Activated gamma-delta T cell treated with Interleukin-2 at 50 U/mL for 16 hours (primary cell): ENCODE measurements around the gene SRXN1.
"Not testable (repeated sequence)": the region's sequence is repeated elsewhere in the genome, so short reads cannot be mapped to it uniquely, and the experiment has no call there.

Source experiments
- DNase-seq: peaks from one replicate; pipeline ENCODE4 v3.0.0-alpha.2; 2020

Gene SRXN1

DNA sequence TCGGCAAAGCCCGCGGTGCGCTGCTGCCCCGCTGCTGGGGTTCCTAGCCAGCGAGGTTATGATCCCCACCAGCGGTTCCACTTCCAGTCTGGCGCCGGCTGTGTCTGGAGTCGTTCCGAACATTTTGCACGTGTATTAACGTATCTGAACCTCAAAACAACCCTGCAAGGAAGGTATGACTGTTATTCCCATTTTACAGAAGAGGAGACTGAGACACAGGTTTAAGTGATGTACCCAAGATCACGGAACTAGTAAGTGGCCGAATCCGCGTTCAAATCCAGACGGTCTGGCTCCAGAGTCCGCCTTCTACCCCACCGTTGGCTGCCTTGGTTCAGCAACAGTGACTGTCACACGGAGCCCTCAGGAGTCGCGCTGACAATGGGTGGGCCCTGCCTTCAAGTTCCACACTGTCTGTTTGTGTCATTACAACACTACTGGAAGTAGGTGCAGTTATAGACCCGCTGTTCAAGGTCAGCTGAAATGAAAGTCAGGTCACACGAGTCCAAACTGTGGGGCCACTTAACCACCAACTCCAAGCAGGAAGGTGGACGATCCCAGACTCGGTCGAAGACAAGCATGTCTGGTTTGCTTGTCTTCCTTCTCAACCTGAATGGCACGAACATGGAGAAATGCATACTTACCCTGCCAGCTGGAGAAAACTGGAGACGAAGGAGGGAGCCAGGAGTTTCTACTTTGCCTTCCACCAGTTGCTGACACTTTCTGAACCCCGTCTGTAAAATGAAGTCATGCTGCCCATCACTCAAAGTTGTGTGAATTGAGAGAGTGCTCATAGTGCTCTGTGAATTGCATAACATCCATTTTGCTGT is 803 bp upstream of the SRXN1 start:
- no peak for DNase-seq

DNA sequence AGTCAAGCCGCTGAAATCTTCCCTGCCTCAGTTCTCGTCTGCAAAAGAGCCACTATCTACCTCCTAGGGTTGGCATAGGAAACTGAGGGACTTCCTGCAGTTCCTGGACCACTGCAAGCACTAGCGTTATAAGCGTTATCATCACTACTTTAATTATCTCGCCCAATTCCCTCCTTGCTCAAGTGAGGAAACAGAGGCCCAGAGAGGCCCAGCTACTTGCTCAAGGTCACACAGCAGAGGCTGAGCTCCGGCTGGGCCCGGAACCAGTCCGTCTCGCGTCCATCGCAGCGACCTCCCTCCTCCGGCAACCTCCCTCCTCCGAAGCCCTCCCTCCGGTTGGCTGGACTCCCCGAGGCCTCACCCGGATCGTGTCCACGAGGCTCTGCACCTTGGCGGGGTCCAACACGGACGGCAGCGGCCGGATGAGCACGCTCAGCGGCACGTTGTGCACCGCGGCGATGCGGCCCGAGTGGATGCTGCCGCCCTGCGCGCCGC is 338 bp downstream of the SRXN1 start:
- DNase-seq, result no peak

DNA sequence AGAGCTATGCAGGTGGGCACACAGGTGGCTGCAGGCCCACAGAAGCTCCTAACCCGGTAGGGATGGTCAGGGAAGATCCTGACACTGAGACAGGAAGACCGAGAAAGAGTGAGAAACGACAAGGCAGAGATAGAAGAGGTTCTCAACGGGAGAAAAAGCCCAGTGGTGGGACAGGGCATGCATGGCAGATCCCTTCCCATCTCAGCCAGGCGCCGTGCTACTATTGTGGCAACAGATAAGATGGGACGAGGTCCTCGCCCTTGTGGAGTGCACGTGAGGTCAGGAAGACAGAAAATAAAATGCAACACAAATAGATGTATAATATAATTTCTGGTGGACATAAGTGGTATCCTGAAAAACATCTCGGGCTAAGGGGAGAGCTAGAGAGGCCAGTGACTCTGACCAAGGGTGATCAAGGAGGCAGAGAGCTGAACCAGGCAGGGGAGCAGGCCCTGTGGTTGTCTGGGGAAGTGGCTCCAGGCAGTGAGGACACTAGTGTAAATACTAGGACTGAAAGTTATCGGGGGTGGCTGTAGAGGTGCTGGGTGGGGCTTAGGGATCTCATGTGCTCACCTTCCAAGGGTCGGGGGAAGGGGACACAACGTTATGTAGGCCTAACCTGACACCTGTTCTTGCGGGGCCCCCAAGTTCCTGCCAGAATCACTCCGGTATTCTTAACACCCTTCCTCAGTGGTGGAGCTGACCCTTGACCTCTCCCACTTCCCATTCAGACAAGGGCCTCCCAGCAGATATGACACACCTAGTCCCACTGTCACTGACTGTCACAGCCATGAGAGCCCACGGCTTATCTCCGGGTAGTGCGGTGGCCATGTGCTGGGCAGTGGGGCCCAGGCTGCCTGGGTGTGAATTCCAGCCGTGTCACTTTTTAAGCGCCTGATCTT is 1.0 kb downstream of the SRXN1 start:
- DNase-seq, result no peak

DNA sequence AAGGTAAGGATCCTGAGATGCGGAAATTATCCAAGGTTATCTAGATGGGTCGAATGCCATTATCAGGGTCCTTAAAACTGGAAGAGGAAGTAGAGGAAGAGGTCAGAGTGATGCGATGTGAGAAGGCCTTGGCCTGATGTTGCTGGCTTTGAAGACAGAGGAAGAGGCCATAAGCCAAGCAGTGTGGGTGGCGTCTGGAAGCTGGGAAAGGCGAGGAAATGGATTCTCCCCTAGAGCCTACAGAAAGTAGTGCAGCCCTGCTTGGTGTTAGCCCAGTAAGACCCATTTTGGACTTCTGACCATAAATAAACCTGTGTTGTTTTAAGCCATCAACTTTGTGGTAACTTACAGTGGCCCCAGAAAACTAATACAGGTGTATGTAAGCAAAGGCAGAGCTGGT is 2.0 kb downstream of the SRXN1 start:
- DNase-seq, result no peak

DNA sequence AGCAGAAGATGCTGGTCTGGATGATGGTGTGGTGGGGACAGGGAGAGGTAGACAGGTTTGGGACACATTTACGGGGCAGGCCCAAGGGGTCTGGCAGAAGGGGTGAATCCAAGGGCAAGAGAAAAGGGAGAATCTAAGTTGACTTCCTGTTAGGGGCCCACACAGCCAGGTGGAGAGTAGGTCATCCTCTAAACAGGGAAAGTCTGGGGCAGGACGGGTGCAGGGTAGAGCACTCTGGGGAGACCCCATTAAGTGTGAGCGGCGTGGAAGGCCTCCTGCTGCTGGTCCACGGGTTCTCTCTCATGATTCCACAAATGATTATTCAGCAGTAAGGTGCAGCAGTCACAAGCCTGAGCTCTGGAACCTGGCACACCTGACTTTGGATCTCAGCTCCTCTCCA is 2.7 kb downstream of the SRXN1 start:
- no peak for DNase-seq

DNA sequence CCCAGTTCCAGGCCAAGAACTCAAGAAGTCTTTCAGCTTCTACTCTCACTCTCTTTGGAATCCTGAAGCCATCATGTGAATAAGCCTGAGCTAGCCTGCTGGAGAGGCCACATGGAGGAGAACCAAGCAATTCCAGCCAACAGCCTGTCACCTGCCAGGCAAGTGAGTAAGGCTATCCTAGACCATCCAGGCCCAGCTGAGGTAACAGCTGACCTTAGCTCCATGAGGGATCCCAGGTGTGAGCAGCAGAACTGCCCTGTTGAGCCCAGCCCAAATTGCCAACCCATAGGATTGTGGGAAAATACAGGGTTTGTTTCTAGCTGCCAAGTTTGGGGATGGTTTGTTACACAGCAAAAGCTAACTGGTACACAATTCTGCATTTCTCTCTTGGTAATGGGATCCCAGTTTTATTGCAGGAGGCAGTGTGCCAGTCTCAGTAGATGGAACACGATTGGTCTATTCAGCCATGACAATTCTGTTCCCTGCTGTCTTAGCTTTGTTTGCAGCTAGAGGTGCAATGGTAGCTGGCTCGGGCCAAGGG is 5.5 kb downstream of the SRXN1 start:
- DNase-seq, result no peak

DNA sequence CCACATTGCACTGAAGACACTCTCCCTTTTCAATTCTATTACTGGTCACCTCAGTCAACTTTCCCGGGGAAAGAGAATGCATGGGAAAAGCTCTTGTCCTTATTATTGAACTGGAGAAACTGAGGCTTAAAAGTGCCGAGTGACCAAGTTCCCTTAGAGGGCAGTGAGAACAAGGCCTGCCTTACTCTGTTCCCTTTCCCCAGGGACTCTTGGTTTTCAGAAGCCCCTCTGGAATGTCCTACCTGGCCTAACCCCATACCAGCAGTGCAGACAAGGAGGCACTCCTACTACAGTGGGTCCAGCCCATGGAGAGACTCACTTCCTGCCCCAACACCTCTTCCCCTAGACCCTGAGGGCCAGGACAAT is 6.1 kb downstream of the SRXN1 start:
- no peak for DNase-seq

DNA sequence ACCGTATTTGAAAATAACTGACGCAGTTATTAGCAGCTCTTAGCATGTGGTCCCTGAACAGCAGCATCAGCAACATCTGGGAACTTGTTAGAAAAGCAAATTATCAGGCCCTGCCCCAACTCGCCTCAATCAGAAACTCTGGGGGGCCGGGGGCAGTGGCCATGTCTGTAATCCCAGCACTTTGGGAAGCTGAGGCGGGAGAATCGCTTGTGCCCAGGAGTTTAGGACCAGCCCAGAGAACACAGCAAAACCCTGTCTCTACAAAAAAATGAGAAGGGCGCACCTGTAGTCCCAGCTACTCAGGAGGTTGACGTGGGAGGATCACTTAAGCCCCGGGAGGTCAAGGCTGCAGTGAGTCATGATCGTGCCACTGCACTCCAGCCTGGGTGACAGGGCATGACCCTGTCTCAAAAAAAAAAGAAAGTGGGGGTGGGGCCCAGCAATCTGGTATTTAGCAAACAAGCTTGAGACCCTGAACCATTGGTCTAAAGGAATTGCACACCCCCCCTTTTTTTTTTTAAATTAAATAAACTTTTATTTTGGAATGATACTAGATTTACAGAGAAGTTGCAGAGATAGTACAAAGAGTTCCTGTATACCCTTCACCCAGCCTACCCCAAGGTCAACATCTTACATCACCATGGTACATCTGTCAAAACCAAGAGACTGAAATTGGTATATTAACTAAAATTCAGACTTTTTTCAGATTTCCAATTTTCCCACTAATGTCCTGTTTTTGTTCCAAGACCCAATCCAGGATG is 6.7 kb downstream of the SRXN1 start:
- no peak for DNase-seq

DNA sequence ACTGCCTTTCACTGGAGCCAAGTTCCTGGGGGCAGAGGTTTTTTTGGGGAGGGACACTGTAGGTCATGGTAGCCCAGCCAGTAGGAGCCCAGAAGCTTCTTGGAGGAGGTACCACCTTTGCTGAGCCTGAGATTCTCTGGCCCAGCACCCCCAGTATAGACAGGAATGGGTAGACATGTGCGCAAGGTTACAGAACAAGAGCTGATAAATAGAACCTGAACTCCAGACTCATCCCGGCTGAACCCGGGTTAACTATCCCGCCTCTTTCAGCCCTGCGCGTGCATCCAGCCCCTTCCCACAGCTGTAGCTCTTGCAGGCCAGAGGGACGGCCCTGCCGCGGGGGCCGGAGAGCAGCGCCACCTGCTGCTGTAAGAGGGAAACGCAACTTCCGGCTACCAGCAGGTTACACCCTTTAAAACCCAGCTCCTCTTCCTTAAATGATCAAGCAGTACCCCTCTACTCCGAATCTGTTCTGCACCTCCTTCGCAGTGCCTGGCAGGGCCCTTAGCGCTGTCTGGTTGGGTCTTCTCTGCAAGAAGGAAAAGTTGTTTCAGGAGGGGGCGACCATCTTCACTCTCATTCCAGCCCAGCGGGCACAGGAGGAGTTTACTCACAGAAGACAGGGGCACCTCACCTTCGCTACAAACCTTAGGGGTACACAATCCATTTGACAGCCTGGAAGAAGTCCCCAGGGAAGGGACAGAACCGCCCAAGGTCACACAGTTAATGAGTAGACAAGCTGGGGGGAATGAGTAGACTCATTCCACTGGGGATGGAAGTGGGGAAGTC is 7.5 kb downstream of the SRXN1 start:
- DNase-seq, result peak; percentile 58

DNA sequence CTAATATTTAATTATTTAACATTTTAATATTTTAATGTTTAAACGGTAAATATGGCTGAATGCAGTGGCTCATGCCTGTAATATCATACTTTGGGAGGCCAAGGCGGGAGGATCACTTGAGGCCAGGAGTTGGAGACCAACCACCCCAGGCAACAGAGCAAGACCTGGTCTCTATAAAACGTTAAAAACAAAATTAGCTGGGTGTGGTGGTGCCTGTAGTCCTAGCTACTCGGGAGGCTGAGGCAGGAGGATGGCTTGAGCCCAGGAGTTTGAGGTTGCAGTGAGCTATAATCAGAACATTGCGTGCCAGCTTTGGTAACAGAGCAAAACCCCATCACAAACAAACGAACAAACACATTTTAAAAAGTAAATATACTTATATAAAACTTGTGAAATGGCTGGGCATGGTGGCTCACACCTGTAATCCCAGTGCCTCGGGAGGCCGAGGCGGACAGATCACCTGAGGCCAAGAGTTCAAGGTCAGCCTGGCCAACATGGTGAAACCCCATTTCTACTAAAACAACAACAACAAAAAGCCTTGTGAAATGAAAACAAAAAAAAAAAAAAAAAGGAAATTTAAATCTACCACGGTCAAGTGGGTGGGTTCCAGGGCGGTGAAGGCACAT is 8.2 kb downstream of the SRXN1 start:
- no peak for DNase-seq

DNA sequence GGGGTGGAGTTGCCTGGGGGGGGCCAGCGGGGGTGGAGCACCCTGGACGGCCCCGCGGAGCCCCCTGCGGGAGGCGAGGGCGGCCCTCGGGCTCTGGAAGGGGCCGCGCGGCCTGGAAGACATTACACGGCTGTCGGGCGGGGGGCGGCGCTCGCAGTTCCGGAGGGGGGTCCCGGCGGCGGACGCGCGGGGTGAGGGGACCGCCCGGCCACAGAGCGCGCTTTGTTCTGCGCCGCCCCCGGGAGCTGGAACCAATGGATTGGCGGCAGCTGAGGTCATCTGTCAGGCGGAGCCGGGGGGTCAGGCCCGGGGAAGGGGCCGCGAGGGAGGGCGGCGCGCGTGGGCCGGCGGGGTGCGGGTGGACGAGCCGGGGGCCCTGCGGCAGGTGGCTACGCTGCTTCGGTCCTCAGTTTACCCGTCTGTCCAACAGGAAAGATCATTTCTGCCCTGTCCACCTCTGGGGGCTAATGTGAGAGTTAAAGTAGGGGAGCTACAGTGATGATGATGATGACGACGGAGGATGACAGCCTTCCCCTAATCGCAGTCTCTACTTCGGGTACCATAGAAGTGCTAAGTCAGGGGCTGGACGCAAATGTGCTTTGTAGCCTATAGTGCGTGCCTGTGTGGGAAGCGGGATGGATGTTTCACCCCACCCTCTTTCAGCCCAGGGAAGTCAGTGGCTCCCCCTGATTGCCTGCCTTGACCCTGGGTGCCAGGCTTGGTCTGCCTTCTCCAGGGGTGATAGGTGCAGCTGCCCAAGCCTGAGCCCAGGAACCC is 10.4 kb downstream of the SRXN1 start:
- DNase-seq, result no peak

DNA sequence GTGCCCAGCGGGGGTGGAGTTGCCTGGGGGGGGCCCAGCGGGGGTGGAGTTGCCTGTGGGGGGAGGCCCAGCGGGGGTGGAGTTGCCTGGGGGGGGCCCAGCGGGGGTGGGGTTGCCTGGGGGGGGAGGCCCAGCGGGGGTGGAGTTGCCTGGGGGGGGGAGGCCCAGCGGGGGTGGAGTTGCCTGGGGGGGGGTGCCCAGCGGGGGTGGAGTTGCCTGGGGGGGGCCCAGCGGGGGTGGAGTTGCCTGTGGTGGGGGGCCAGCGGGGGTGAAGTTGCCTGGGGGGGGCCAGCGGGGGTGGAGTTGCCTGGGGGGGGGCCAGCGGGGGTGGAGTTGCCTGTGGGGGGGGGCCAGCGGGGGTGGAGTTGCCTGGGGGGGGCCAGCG is 11.0 kb downstream of the SRXN1 start:
- not testable (repeated sequence) for DNase-seq

DNA sequence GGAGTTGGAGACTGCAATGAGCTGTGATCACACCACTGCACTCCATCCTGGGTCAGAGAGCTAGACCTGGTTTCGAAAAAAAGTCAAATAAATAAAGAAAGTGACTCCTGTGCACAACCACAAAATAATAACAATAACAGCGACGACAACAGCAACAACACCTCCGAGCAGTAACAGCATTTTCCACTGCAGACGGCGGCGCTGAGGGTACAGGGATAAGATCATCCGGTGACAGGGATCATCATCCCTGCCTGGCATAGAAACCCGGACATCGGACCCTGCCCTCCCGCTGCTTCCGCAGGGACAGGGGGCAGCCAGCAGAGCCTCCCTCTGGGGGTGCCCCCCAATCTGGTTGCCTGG is 11.5 kb downstream of the SRXN1 start:
- DNase-seq, result no peak

DNA sequence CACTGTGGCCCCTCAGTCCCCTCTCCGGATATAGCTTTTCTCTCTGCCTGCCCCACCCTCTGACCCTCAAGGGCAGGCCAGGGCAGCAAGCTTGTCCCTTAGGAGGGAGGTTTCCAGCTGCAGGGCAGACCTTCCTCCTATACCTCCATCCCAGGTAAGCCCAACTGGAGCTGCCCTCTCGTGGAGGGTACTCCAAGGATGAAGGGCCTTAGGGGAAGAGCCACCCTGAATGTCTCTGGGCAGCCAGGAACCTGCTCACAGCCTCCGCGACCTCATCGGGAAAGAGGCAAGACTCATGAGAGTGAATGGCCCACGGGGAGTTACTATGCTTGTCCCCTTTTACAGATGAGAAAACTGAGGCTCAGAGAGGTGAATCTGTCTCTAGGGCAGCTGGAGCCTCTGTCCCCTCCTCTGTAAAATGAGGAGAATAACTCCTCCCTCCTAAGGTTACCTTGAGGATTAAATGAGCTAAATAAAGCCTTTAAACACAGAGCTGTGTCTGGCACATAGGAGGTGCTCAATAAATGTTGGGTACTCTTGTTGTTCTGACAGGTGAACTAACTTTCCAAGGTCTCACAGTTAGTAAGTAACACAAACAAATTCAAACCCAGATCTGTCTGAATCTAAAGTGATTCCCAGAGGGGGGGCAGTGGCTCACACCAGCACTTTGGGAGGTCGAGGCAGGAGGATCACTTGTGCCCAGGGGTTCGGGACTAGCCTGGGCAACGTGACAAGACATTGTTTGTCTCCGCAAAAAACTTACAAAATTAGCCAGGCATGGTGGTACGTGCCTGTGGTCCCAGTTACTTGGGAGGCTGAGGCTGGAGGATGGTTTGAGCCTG is 12.1 kb downstream of the SRXN1 start:
- no peak for DNase-seq

DNA sequence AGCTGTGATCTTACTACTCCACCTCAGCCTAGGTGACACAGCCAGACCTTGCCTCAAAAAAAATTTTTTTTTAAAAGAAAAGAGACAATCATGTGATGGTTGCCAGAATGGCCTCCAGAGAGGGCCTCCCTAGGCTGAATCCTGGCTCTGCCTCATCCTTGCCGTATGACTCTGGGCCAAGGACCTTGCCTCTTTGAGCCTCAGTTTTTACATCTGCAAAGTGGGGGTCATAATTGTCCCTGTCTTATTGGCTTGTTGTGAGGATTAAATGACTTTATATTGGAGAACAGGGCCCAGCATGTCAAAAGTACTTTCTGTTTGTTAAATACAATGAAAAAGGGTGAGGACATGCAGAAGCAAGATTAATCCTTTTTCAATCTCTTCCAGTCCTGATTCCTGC is 14.4 kb downstream of the SRXN1 start:
- DNase-seq, result no peak

DNA sequence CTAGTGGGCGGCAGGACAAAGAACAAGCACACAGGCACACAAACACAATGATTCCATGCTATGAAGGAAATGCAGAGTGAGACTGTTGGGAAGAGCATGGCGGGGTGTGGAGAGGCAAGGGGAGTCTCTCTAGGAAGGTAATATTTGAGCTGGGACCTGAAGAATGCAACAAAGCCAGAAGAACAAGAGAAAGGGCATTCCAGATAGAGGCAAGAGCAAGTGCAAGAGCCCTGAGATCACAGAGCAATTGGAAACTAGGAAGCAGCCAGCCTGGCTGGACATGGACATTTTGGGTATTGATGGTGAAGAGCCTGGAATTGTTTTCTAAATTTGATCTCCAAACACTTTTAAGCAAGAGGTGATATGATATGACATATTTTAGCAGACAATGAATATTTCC is 15.4 kb downstream of the SRXN1 start:
- no peak for DNase-seq

DNA sequence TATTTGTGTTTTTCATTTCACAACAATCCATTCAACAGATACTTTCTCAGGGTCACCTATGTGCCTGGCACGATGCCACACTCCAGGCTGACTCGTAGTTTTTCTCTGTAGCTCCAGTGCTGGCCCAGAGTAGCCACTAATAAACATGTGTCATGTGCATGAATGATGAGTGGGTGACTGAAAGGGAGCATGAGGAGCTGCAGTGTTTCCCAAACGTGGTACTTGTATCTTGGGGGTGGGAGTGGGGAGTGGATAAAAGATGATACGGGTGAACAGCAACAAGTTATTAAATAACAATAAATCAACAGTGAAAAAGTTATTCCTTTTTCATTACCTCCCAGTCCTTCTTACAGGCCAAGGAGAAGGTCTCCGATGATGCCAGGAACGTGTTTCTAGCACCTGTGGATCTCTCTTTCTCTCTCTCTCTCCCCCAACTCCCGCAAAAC is 17.1 kb downstream of the SRXN1 start:
- no peak for DNase-seq

DNA sequence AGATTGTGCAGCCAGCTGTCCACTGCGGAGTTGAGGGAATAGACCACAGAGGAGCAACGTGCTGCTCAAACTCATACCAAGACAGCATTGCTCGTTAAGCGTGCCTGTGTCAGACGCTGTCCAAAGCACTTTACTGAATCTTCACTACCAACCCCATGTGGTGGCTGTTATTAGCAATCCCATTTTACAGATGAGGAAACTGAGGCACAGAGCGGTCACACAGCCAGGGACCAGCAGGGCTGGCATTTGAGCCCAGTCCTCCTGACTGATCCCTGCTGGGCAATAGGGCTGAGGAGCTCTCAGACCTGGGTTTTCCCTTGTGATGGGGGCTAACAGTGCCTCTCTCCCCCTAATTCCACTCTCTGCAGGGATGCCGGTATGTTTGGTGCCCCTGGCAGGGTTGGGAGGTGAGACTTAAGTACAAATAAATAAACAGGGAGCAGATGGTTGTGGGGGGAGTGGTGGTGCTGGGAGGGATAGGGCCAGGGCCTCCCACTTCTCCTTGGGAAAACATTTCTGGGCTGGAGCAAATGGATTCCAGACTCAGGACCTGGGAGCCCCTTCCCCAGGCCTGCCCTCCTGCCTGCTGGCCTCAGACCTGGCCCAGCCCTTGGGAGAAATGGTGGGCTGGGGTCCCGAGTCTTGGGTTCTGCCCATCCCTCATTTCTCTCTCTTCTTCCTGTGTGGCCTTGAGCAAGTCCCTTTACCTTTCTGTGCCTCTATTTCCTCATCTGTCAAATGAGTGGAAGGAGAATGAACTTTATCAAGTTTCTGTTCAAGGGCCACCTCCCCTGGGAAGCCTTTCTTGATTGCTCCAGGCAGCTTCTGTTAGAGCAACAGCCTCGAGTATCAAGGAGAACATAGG is 17.7 kb downstream of the SRXN1 start:
- no peak for DNase-seq
